NT2/D1 (cell line): ENCODE measurements around the gene LRP5.
"Not testable (repeated sequence)": the region's sequence is repeated elsewhere in the genome, so short reads cannot be mapped to it uniquely, and the experiment has no call there.

ENCODE experiments used
- DNase-seq: peaks from one replicate; pipeline ENCODE4 v3.0.0-alpha.2; 2011; ENCODE audit warnings: low read depth, low spot score
- H3K27me3 ChIP-seq: 2 replicates; pipeline ENCODE4 v1.6.0; 2011; ENCODE audit warnings: mild to moderate bottlenecking; ENCODE audit not compliant: insufficient read length, insufficient read depth
- H3K36me3 ChIP-seq: 2 replicates; pipeline ENCODE4 v1.6.1; 2011; ENCODE audit warnings: mild to moderate bottlenecking, low read length, mixed read lengths; ENCODE audit not compliant: insufficient read depth, insufficient read length
- H3K4me1 ChIP-seq: 2 replicates; pipeline ENCODE4 v1.5.1; 2011; ENCODE audit not compliant: insufficient read depth, insufficient read length
- H3K4me3 ChIP-seq: 2 replicates; pipeline ENCODE4 v1.5.1; 2011; ENCODE audit warnings: low read depth; ENCODE audit not compliant: insufficient read length
- H3K9ac ChIP-seq: 2 replicates; pipeline ENCODE4 v1.6.0; 2011; ENCODE audit warnings: low read depth; ENCODE audit not compliant: insufficient read length
- H3K9me3 ChIP-seq: 2 replicates; pipeline ENCODE4 v1.5.1; 2011; ENCODE audit warnings: mild to moderate bottlenecking, low read length; ENCODE audit not compliant: insufficient read depth
- SUZ12 ChIP-seq: IDR thresholded peaks from 2 replicates; pipeline ENCODE4 v1.6.1; 2011; ENCODE audit not compliant: insufficient read length, insufficient read depth; ENCODE audit errors: extremely low read depth
- YY1 ChIP-seq: IDR thresholded peaks from 2 replicates; pipeline ENCODE4 v1.6.1; 2011; ENCODE audit not compliant: insufficient read length, insufficient read depth
- ZNF274 ChIP-seq: IDR thresholded peaks from 2 replicates; pipeline ENCODE4 v1.6.1; 2011; ENCODE audit warnings: mild to moderate bottlenecking, low read depth, low read length

Gene LRP5

DNA sequence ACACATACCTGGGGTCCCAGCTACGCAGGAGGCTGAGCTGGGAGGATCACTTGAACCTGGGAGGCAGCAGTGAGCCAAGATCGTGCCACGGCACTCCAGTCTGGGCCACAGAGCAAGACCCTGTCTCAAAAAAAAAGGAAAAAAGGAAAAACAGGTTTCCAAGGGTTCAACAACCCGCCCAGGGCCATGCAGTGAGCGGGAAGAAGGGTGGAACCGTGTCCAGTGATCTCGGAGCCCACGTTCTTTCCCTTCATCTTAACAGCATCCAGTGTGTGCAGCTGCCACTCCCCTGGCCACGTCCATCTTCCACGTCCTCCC is 14.9 kb upstream of the LRP5 start:
- no peaks in the 10 kb centered on the region for H3K9me3 ChIP-seq
- TF ChIP-seq YY1 (no peak), ZNF274 (no peak), SUZ12 (no peak)
- peaks cover 12% of the 10 kb centered on the region for H3K27me3 ChIP-seq
- no peak for DNase-seq
- H3K4me3 ChIP-seq = no peak overlapping the region
- peaks cover 14% of the 10 kb centered on the region for H3K4me1 ChIP-seq
- H3K9ac ChIP-seq = peak overlapping the region; percentile 51
- H3K36me3 ChIP-seq = no peaks in the 10 kb centered on the region

DNA sequence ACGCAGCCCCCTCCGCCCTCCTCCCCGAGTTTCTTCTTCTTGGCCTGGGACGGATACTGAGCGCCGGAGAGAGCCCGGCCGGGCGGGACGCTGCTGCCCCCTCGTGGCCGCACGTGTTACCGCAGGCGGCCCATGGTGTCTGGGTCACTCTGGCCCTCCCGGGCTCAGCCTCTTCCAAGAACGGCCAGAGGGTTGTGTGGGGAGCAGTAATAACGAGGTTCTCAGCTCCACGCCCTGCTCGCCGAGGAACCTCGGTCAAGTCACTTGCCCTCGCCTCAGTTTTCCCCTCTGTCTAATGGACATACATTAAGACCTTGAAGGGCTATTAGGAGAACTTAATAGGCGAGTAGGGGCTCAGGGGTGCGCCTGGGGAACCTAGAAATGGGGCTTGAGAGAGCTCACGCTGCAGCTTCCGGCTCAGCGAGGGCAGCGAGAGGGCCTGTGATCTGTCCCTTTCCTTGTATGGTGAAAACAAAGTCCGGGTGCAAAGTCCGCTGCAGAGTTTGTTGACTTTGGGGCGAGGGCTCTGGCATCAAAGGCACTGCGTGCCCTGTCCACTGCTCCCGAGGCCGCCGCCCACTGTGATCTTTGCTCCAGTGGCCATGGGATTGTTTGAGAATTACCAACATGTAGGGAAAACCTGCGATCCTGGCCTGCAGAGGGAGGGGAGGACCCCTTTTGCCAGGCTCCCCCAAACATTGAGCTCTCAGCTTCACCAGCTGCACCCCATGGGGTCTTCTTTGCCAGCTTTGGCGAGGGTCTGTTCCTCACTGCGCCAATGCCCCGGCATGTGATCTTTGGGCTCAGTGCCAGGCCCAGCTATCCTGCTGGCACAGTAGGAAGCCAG is 14.4 kb upstream of the LRP5 start:
- Histone ChIP-seq H3K36me3 (no peaks in the 10 kb centered on the region), H3K27me3 (peaks cover 12% of the 10 kb centered on the region), H3K9me3 (peaks cover 4% of the 10 kb centered on the region; the same call in 1 of the 2 replicates), H3K4me1 (peaks cover 18% of the 10 kb centered on the region), H3K4me3 (no peak overlapping the region), H3K9ac (no peak overlapping the region)
- DNase-seq = peak; percentile 60
- no peak for TF ChIP-seq YY1
- no peak for TF ChIP-seq SUZ12
- TF ChIP-seq ZNF274 = no peak

DNA sequence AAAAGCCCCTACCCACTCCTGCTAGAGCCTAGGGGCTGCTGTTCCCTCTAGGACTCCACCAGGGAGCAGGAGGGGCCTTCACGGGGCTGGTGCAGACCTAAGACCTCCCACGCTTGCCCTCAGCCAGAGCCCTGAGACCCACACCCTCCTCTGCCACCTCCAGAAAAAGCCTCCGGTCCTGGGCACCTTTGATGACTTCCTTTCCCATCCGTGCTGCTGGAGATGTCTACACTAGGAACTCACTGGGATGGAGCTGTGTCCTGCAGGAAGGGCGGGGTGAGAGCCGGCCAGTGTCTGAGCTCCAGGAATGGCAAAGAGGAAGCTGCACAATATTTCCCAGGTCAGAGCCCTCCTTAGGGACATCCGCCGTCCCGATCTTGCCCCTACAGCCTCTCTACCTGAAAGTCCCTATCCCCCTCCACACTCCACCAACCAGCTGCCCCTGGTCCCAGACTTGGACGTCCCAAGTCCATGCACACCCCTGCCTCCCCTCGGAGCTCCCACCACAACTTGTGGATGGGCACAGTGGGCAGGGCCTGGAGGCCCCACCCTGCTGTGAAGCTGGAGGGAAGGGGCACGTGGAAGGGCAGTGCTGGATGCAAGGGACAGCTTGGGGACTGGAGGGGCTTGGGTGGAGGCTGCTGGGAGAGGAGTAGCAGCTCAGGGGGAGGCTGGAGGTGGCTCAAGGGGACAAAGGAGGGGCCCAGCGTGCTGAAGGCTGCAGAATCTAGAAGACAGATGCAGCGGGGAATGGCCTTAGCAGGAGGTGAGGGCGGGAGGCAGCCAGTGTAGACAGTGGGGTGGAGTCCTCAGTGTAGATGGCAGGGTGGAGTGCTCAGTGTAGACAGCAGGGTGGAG is 13.5 kb upstream of the LRP5 start:
- Histone ChIP-seq H3K4me3 (no peak overlapping the region), H3K9ac (no peak overlapping the region), H3K27me3 (peaks cover 12% of the 10 kb centered on the region), H3K4me1 (peaks cover 18% of the 10 kb centered on the region), H3K9me3 (peaks cover 12% of the 10 kb centered on the region; the same call in 1 of the 2 replicates), H3K36me3 (no peaks in the 10 kb centered on the region)
- TF ChIP-seq YY1 (no peak), ZNF274 (no peak), SUZ12 (no peak)
- DNase-seq = no peak

DNA sequence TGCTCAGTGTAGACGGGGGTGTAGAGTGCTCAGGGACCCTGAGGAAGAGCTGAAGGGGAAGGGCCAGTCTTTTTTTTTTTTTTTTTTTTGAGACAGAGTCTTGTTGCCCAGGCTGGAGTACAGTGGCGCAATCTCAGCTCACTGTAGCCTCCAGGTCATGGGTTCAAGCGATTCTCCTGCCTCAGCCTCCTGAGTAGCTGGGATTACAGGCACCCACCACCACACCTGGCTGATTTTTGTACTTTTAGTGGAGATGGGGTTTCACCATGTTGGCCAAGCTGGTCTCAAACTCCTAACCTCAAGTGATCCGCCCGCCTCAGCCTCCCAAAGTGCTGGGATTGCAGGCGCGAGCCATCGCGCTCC is 12.9 kb upstream of the LRP5 start:
- not testable (repeated sequence) for H3K36me3 ChIP-seq, DNase-seq, H3K9ac ChIP-seq, H3K4me3 ChIP-seq
- peaks cover 18% of the 10 kb centered on the region; the same call in 1 of the 2 replicates for H3K9me3 ChIP-seq
- H3K27me3 ChIP-seq = peaks cover 12% of the 10 kb centered on the region
- peaks cover 18% of the 10 kb centered on the region for H3K4me1 ChIP-seq

DNA sequence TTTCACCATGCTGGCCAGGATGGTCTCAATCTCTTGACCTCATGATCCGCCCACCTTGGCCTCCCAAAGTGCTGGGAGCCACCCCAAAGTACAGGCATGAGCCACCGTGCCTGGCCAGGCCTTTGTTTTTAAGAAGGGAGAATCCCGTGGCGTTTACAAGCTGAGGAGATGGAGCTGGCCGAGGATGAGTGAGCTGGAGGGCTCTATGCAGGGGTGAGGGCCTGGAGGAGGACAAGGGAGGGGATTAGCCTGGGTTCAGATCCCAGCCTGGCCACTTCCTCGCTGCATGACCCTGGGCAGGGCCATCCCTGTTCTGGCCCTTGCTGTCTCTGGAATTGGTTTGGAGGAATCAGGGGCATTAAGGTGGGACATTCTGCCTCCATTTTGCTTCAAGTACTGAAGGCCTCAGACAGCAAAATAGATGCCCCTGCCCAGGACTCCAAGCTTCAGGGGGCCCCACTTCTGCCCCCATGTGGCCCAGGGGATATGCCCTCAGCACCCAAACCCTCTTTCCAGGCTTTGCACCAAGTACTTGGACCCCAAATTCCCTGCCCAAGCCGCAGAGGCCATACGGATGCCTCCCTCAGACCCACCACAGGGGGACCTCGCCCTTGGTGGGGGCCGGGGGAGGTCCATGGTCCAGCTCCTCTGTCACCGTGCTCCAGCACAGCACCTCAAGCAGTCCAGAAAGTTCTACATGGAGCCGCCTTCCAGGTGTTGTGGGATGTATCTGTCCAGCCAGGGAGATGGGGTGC is 12.1 kb upstream of the LRP5 start:
- H3K27me3 ChIP-seq = peaks cover 12% of the 10 kb centered on the region
- H3K4me1 ChIP-seq = peaks cover 18% of the 10 kb centered on the region
- no peak for DNase-seq
- no peak for TF ChIP-seq SUZ12
- no peak for TF ChIP-seq YY1
- no peak for TF ChIP-seq ZNF274
- no peak overlapping the region for H3K4me3 ChIP-seq
- no peak overlapping the region for H3K9ac ChIP-seq
- no peaks in the 10 kb centered on the region for H3K36me3 ChIP-seq
- H3K9me3 ChIP-seq = peaks cover 26% of the 10 kb centered on the region; the same call in 1 of the 2 replicates

DNA sequence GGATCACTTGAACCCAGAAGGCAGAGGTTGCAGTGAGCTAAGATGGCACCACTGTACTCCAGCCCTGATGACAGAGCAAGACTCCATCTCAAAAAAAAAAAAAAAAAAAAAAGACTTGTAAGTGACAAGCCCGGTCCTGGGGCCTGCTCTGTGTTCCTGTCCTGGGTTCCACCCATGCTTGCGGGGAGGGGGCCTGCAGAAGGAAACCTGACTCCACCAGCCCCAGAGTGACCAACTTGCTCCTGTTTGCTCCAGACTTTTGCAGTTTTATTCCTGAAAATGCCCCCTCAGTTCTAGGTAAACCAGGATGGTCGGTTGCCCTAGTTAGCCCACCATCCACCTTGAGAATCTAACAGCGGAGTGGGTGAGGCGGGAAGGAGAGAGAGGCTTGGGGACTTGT is 10.1 kb upstream of the LRP5 start:
- no peak overlapping the region for H3K4me3 ChIP-seq
- no peaks in the 10 kb centered on the region for H3K36me3 ChIP-seq
- H3K27me3 ChIP-seq = peaks cover 7% of the 10 kb centered on the region
- DNase-seq = no peak
- H3K9me3 ChIP-seq = peaks cover 33% of the 10 kb centered on the region; the same call in 1 of the 2 replicates
- H3K9ac ChIP-seq = no peak overlapping the region
- TF ChIP-seq SUZ12 (no peak), YY1 (no peak)
- H3K4me1 ChIP-seq = peaks cover 18% of the 10 kb centered on the region

DNA sequence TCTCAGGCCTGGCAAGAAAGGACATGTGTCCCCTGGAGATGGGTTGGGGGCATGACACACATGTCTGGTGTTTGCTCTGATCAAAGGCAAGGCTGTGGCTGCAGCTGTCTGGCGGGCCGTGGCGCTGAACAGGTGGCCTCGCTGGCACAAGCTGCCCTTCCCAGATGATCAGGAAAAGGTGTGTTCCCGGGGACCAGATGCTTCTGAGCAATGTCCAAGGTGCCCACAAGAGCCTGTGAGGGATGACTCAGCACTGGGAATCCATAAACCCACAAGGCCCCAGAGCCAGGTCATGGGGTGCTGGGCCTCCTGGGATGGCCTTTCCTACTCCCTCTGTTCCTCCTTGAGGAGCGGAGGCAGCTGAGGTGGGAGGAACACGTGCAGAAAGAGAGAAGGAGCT is 9.7 kb upstream of the LRP5 start:
- Histone ChIP-seq H3K9me3 (peaks cover 33% of the 10 kb centered on the region; the same call in 1 of the 2 replicates), H3K36me3 (no peaks in the 10 kb centered on the region), H3K4me3 (no peak overlapping the region), H3K27me3 (peaks cover 5% of the 10 kb centered on the region), H3K9ac (no peak overlapping the region), H3K4me1 (peaks cover 15% of the 10 kb centered on the region)
- DNase-seq = no peak
- TF ChIP-seq YY1 = no peak
- no peak for TF ChIP-seq ZNF274
- no peak for TF ChIP-seq SUZ12
